OCI-LY7 (cell line): Measurements from ENCODE around the gene CARD10. TPM values are rescaled to one million over a fixed set of nuclear protein-coding genes. Genes with fewer than 3 reads are reported as not detected.

Source experiments
- BruUV-seq: library from RNA; stranded (reverse); fragments of 400-500 nt; replicated peaks from 2 replicates; lab custom pipeline; 2021; lab: Mats Ljungman, UMichigan
- CTCF ChIA-PET: fragments of 300-600 bp; sonication (Branson Sonifier 250); formaldehyde crosslinking; loops from one replicate; lab custom pipeline; 2022; ENCODE audit warnings: antibody characterized with exemption; ENCODE audit not compliant: unreplicated experiment; lab: Charles Lee
- POLR2A ChIA-PET: fragments of 300-600 bp; sonication (Branson Sonifier 250); formaldehyde crosslinking; loops from one replicate; lab custom pipeline; 2022; ENCODE audit warnings: antibody characterized with exemption; lab: Charles Lee
- DNase-seq: peaks from one replicate; pipeline ENCODE4 v3.0.0-alpha.2; 2015; ENCODE audit warnings: low spot score
- H2AFZ ChIP-seq: fragments of 200-600 bp; sonication (generic), shearing (Covaris generic); 2 replicates; pipeline ENCODE4 v1.6.1; 2014; ENCODE audit warnings: mild to moderate bottlenecking, antibody characterized with exemption, low read length, moderate library complexity
- H3K27ac ChIP-seq: fragments of 200-600 bp; sonication (generic); 2 replicates; pipeline ENCODE4 v1.5.1; 2014; ENCODE audit warnings: mixed run types, low read depth, mild to moderate bottlenecking, moderate library complexity, low read length, inconsistent platforms; ENCODE audit not compliant: poor library complexity, severe bottlenecking
- H3K36me3 ChIP-seq: fragments of 200-600 bp; sonication (generic); 2 replicates; pipeline ENCODE4 v1.6.1; 2014; ENCODE audit warnings: mild to moderate bottlenecking, antibody characterized with exemption, low read length, moderate library complexity, mixed read lengths; ENCODE audit not compliant: insufficient read depth
- H3K4me1 ChIP-seq: fragments of 200-600 bp; sonication (generic); 2 replicates; pipeline ENCODE4 v1.5.1; 2014; ENCODE audit warnings: mild to moderate bottlenecking, low read length; ENCODE audit not compliant: insufficient read depth, poor library complexity, severe bottlenecking
- H3K4me2 ChIP-seq: fragments of 200-600 bp; sonication (generic); 2 replicates; pipeline ENCODE4 v1.6.1; 2014; ENCODE audit warnings: mild to moderate bottlenecking, low read length
- H3K4me3 ChIP-seq: fragments of 200-600 bp; sonication (generic); 2 replicates; pipeline ENCODE4 v1.5.1; 2014; ENCODE audit warnings: mild to moderate bottlenecking, low read depth, low read length; ENCODE audit not compliant: poor library complexity, severe bottlenecking
- H3K79me2 ChIP-seq: fragments of 200-600 bp; sonication (generic); 2 replicates; pipeline ENCODE4 v1.6.1; 2016; ENCODE audit warnings: low read depth, mild to moderate bottlenecking, low read length, moderate library complexity, mixed read lengths; ENCODE audit not compliant: insufficient read depth
- H3K9me2 ChIP-seq: fragments of 200-600 bp; sonication (generic); 2 replicates; pipeline ENCODE4 v1.6.1; 2016; ENCODE audit warnings: mild to moderate bottlenecking, low read length, mixed read lengths; ENCODE audit not compliant: insufficient read depth
- H3K9me3 ChIP-seq: fragments of 200-600 bp; sonication (generic); 2 replicates; pipeline ENCODE4 v1.6.1; 2014; ENCODE audit warnings: mild to moderate bottlenecking, mixed run types, low read length, mixed read lengths
- H4K20me1 ChIP-seq: fragments of 200-600 bp; sonication (generic); 2 replicates; pipeline ENCODE4 v1.6.1; 2014; ENCODE audit warnings: mild to moderate bottlenecking, antibody characterized with exemption, low read length, moderate library complexity, mixed read lengths; ENCODE audit not compliant: insufficient read depth
- EZH2phosphoT487 ChIP-seq: fragments of 200-600 bp; sonication (generic); IDR thresholded peaks from 2 replicates; pipeline ENCODE4 v1.6.1; 2018; ENCODE audit warnings: low read depth, borderline replicate concordance, mild to moderate bottlenecking, mixed run types, antibody characterized with exemption, low read length, moderate library complexity, mixed read lengths
- intact Hi-C: fragments of 100-400 bp; cut with micrococcal nuclease; formaldehyde crosslinking; loops from one replicate; pipeline ENCODE4 v1.10.0; 2022; ENCODE audit not compliant: unreplicated experiment
- total RNA-seq, 2 experiments: library from RNA; depleted of rRNA in 1 of 2; stranded (reverse); fragments of >200 nt in 1 of 2; shearing (Covaris generic) in 1 of 2; gene quantifications; 2 replicates each; pipeline ENCODE4 v1.2.3, GENCODE V29; 2014 to 2022
- TF ChIP-seq, protein P1 (sequence below): fragments of 200-600 bp; sonication (generic); conservative IDR thresholded peaks from 2 replicates; pipeline ENCODE4 v1.5.1; 2014; ENCODE audit warnings: mild to moderate bottlenecking, antibody characterized with exemption, low read length, moderate library complexity, mixed read lengths

CARD10 gene
- total RNA-seq, 2 experiments from 2014 or later = 2.8 to 4.0 TPM

DNA sequence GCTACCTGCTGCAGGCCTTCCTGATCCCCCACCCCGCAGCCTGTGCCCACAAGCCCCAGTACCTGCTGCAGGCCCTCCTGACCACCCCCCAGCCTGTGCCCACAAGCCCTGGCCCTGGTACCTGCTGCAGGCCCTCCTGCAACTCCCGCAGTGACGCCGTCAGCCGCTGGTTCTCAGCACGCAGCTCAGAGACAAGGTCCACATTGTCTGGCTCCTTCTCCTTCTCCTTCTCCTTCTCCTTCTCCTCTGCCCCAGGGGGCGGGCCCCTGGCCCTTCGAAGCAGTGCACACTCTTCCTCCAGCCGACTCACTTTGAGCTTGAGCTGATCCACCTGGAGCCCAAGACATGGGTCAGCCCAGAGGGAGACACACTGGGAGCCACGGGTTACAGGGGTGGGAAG lies 9.1 kb downstream of the CARD10 start:
- Histone ChIP-seq H3K9me2 (no peaks in the 10 kb centered on the region), H3K36me3 (no peaks in the 10 kb centered on the region), H3K9me3 (no peaks in the 10 kb centered on the region), H3K27ac (no peak overlapping the region), H3K79me2 (no peaks in the 10 kb centered on the region), H3K4me2 (no peak overlapping the region), H3K4me3 (no peak overlapping the region), H2AFZ (no peak overlapping the region), H4K20me1 (no peaks in the 10 kb centered on the region), H3K4me1 (no peaks in the 10 kb centered on the region)
- no TSS peak for BruUV-seq
- POLR2A ChIA-PET = no interaction called here
- CTCF ChIA-PET = no interaction called here
- no peak for DNase-seq
- no peak for TF ChIP-seq EZH2phosphoT487
- TF ChIP-seq, protein P1, sequence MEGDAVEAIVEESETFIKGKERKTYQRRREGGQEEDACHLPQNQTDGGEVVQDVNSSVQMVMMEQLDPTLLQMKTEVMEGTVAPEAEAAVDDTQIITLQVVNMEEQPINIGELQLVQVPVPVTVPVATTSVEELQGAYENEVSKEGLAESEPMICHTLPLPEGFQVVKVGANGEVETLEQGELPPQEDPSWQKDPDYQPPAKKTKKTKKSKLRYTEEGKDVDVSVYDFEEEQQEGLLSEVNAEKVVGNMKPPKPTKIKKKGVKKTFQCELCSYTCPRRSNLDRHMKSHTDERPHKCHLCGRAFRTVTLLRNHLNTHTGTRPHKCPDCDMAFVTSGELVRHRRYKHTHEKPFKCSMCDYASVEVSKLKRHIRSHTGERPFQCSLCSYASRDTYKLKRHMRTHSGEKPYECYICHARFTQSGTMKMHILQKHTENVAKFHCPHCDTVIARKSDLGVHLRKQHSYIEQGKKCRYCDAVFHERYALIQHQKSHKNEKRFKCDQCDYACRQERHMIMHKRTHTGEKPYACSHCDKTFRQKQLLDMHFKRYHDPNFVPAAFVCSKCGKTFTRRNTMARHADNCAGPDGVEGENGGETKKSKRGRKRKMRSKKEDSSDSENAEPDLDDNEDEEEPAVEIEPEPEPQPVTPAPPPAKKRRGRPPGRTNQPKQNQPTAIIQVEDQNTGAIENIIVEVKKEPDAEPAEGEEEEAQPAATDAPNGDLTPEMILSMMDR = no peak
- intact Hi-C loops = no loop called here

- H3K9me3 ChIP-seq = no peaks in the 10 kb centered on the region
- H3K4me1 ChIP-seq = no peaks in the 10 kb centered on the region
- DNase-seq = no peak
- TF ChIP-seq, protein P1 = no peak
- no peak for TF ChIP-seq EZH2phosphoT487
- H2AFZ ChIP-seq = no peak overlapping the region
- ChIA-PET CTCF (no interaction called here), POLR2A (no interaction called here)
- no peak overlapping the region for H3K27ac ChIP-seq
- no peaks in the 10 kb centered on the region for H3K9me2 ChIP-seq
- no peaks in the 10 kb centered on the region for H4K20me1 ChIP-seq
- no peaks in the 10 kb centered on the region for H3K79me2 ChIP-seq
- no peak overlapping the region for H3K4me2 ChIP-seq
- H3K36me3 ChIP-seq = no peaks in the 10 kb centered on the region
- BruUV-seq = no TSS peak
- H3K4me3 ChIP-seq = no peak overlapping the region
- intact Hi-C loops = no loop called here
Measured at GRCh38 chr22:37509059-37509860, 10.0 kb downstream of the CARD10 start.

GRCh38 chr22:37508431-37508992 lies 10.7 kb downstream of the CARD10 start:
- H3K9me2 ChIP-seq = no peaks in the 10 kb centered on the region
- DNase-seq = no peak
- BruUV-seq = no TSS peak
- no peaks in the 10 kb centered on the region for H3K79me2 ChIP-seq
- H3K4me1 ChIP-seq = no peaks in the 10 kb centered on the region
- H3K36me3 ChIP-seq = no peaks in the 10 kb centered on the region
- no peak overlapping the region for H3K4me2 ChIP-seq
- intact Hi-C loops = no loop called here
- H2AFZ ChIP-seq = no peak overlapping the region
- ChIA-PET POLR2A (no interaction called here), CTCF (no interaction called here)
- H4K20me1 ChIP-seq = no peaks in the 10 kb centered on the region
- TF ChIP-seq, protein P1 = no peak
- no peak for TF ChIP-seq EZH2phosphoT487
- no peak overlapping the region for H3K4me3 ChIP-seq
- H3K9me3 ChIP-seq = no peaks in the 10 kb centered on the region
- no peak overlapping the region for H3K27ac ChIP-seq
